ENCODE results near the gene ZFYVE28.
"Not testable (repeated sequence)": the region's sequence is repeated elsewhere in the genome, so short reads cannot be mapped to it uniquely, and the experiment has no call there.

ZFYVE28 gene

GRCh38 chr4:2390146-2390545 lies 28.3 kb downstream of the ZFYVE28 start:
- no peak for DNase-seq

- DNase-seq: no peak
These were observed 28.8 kb downstream of the ZFYVE28 start for GRCh38 chr4:2389691-2390090.

DNA sequence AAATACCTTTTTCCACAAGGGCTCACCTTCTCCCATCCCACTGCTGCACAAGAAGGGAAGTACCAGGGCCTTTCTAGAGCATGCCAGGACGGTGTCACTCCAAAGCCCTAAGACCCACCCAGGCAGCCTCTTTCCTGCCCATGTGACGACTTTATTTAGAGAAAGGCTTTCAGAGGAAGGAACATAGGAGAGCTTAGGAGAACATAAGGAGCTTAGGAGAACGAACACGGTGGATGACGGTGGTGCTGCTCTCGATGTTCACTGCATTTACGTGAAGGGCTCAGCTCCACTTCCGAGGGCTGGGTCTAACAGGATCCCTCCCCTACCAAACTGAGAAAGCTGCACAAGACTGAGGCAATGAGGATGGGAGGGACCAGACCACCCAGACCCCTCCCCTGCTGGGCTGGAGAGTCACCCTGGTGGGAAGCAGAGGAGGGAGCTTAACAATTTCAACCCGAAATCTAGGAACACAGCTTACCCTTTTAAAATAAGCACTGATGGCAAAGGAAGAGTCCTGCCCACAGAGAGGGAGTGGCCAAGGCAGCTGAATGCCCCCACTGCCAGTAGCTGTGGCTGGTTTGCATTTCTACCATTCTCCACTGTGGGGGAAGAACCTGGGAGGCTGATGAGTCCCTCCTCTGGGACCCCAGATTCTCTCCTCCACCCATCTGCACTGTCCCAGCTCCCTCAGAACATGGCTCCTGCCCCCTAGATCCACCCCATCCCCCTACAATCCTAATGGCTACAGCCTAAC lies 29.8 kb downstream of the ZFYVE28 start:
- DNase-seq: no peak

GRCh38 chr4:2387829-2388228 lies 30.6 kb downstream of the ZFYVE28 start:
- no peak for DNase-seq

- no peak for DNase-seq
These were observed 31.2 kb downstream of the ZFYVE28 start for GRCh38 chr4:2387218-2387617.

- DNase-seq: no peak
These were observed 31.7 kb downstream of the ZFYVE28 start for GRCh38 chr4:2386717-2387116.

DNA sequence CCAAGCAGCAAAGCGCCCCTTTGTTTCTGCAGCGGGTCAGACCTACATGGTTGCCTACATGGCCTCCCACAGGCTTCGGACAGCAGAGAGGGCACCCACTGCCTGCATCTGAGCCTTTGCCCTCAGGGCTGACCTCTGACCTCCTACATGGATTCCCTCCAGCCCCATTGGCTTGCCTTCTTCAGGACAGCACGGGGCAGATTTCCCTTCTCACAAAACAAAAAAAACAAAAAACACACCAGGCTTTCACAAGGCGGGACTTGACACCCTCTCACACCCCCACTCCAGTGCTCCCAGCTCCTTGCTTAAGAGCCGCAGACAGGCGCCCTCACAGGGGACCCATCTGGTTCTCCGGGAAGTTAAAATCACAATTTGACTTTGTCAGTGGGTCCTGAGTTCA lies 32.9 kb downstream of the ZFYVE28 start:
- DNase-seq: no peak

DNA sequence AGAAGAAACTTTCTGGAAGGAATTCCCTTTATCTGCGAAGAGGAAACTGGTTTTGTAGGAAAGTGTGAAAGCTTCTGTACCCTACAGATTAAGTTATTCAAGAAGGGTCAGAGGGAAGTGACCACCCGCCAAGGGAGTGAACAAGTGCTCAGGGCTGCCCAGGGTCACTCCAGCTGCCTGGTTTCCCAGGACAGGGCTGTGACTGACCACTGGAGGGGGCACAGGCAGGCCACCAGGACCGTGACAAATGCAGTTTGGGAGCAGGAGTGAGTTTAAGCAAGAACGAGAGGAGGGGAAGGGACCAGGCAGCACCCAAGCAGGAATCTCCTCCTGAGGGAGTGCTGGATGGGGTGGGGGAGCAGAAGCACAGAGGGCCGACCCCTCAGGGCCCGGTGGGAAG lies 34.2 kb downstream of the ZFYVE28 start:
- DNase-seq: no peak

- DNase-seq: no peak
These were observed 34.7 kb downstream of the ZFYVE28 start for GRCh38 chr4:2383760-2384159.

GRCh38 chr4:2383220-2383631 lies 35.2 kb downstream of the ZFYVE28 start:
- not testable (repeated sequence) for DNase-seq

GRCh38 chr4:2382769-2383202 lies 35.7 kb downstream of the ZFYVE28 start:
- DNase-seq: not testable (repeated sequence)

- not testable (repeated sequence) for DNase-seq
These were observed 37.9 kb downstream of the ZFYVE28 start for GRCh38 chr4:2380589-2380988.

DNA sequence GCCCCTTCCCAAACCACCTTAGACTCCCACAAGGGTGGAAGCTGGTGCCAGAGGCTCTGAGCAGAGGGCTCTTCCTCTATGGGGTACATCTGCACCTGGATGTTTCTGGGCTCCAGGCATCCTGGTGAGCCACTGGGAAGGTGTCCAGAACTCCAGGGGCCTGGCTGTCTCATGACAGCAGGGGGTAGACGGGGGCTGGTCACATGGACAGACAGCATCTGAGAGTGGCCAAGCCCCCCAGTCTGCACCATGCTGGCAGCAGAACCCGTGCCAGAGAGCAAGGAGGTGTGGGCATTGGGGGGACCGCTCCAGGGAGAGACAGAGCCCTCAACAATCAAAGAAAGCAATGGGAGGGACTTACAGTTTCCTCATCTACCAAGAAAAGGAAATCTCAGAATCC lies 39.5 kb downstream of the ZFYVE28 start:
- DNase-seq: no peak

GRCh38 chr4:2378401-2378800 lies 40.0 kb downstream of the ZFYVE28 start:
- DNase-seq: no peak

DNA sequence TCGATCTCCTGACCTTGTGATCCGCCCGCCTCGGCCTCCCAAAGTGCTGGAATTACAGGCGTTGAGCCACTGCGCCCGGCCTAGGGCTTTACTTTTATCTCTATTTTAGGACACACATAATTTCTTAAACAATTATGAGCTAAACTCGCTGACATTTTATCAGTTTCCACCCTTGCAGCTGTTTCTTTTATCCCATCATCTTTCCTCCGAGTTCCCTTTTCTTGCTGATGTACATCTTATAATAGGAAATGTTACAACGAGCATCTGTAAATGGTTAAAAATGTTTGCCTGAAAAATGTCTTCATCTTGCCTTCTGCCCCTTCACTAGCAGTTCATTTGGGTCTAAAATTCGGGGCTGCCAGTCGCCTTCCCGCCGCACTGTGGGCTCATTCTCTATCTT lies 41.2 kb downstream of the ZFYVE28 start:
- no peak for DNase-seq

GRCh38 chr4:2375427-2375826 lies 43.0 kb downstream of the ZFYVE28 start:
- DNase-seq: no peak

- DNase-seq: no peak
These were observed 44.9 kb downstream of the ZFYVE28 start for GRCh38 chr4:2373532-2373931.

GRCh38 chr4:2372488-2373030 lies 45.9 kb downstream of the ZFYVE28 start:
- no peak for DNase-seq

- no peak for DNase-seq
These were observed 46.5 kb downstream of the ZFYVE28 start for GRCh38 chr4:2371765-2372487.

- no peak for DNase-seq
These were observed 47.7 kb downstream of the ZFYVE28 start for GRCh38 chr4:2370597-2371320.

DNA sequence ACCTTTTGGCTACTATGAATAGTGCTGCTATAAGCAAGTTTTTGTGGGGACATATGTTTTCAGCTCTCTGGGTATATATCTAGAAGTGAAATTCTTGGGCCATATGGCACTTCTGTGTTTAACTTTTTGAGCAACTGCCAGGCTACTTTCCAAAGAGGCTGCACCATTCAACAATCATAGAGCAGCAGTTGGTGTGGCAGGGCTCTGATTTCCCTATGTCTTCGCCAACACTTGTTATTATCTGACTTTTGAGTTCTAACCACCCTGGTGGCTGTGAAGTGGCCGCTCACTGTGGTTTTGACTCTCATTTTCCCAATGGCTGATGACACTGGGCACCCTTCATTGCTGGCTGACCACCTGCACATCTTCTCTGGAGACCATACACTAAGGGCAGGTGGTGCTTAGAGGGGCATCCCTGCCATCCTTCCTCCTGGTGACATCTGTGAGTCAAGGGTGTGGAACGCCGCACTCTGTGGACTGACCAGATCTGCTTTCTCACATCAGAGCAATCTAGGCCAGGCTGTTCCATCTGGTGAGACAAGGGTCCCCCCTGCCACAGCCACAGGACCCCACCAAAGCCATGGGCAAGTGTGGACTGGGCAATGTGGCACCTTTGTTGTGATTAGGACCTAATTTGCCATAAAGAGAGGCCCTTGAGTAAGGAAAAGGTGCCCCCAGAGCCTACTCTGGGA lies 49.6 kb downstream of the ZFYVE28 start:
- DNase-seq: no peak

- DNase-seq: no peak
These were observed 50.8 kb downstream of the ZFYVE28 start for GRCh38 chr4:2367626-2368025.
